Hair follicular keratinocyte (primary cell): ENCODE data around the gene OTX1. TPM values are rescaled to one million over a fixed set of nuclear protein-coding genes. Genes with fewer than 3 reads are reported as not detected.

Experiments
- total RNA-seq: library from RNA; depleted of rRNA; stranded (reverse); fragments of >200 nt; gene quantifications from 2 replicates; pipeline ENCODE4 v1.2.3, GENCODE V29; 2015

Gene OTX1
- 1.4 and 2.9 TPM in 2 replicates for total RNA-seq

GRCh38 chr2:63050334-63051041, at the start of gene OTX1:
Gene OTX1 (plus strand): TSS chr2:63050830. CDS start chr2:63052991, 2,161 bp downstream.

